ENCODE data around the gene RAMP3. TPM values are rescaled to one million over a fixed set of nuclear protein-coding genes. Genes with fewer than 3 reads are reported as not detected.

RAMP3 gene
- total RNA-seq, 1 experiment from 2014 or later = not detected

DNA sequence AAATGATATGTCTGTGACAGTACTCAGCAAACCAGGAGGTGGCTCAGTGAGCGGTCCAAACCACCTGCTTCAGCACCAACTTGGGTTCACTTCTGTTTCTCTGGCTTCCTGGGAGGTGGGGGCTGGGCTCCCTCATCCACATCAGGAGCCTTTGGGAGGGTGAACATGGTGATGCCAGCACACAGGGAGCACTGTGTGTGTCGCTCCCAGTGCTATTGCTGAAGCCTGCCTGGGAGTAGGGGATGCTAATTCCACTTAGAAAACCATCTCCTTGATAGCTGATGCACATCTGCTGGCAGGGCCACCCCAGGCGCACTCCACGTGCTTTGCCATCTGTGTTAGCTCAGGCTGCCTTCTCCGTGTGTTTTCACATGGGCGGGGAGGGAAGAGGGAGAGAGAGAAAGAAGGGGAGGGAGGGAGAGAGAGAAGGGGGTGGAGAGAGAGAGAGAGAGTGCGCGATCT, 58.0 kb downstream of the RAMP3 start:
- H3K79me2 ChIP-seq (ENCODE audit: low read depth) = no peaks in the 10 kb centered on the region
- no peaks in the 10 kb centered on the region for H3K4me1 ChIP-seq (replicated peaks; ENCODE audit: insufficient read depth)
- TF ChIP-seq CTCF (conservative IDR thresholded peaks at IDR 0.05) (no peak), EZH2 (IDR thresholded peaks at IDR 0.05; ENCODE audit: low read depth) (no peak)
- no peak overlapping the region for H3K4me3 ChIP-seq
- H3K9me2 ChIP-seq (ENCODE audit: insufficient read depth) = no peaks in the 10 kb centered on the region
- H2AFZ ChIP-seq = no peak overlapping the region
- no peaks in the 10 kb centered on the region for H4K20me1 ChIP-seq (ENCODE audit: insufficient read depth)
- H3K9me3 ChIP-seq (ENCODE audit: insufficient read depth, low read depth) = no peaks in the 10 kb centered on the region
- DNase-seq = no peak
- no TSS peak for BruUV-seq (replicated peaks)
- intact Hi-C loops (cut with micrococcal nuclease; ENCODE audit: unreplicated experiment) = no loop called here
- no peaks in the 10 kb centered on the region for H3F3A ChIP-seq (ENCODE audit: insufficient read depth, low read depth)
- no peaks in the 10 kb centered on the region for H3K36me3 ChIP-seq (ENCODE audit: low read depth)
- H3K4me2 ChIP-seq = no peak overlapping the region
- ChIA-PET POLR2A (ENCODE audit: unreplicated experiment) (no interaction called here), CTCF (interaction anchor here (0.5 kb wide), 1 partner anchor 369 kb away, joined by 3 read pairs; no protein-coding TSS in a partner anchor)
- no peak overlapping the region for H3K27ac ChIP-seq
- H3K27me3 ChIP-seq (ENCODE audit: insufficient read depth, low read depth) = peaks cover 96% of the 10 kb centered on the region

DNA sequence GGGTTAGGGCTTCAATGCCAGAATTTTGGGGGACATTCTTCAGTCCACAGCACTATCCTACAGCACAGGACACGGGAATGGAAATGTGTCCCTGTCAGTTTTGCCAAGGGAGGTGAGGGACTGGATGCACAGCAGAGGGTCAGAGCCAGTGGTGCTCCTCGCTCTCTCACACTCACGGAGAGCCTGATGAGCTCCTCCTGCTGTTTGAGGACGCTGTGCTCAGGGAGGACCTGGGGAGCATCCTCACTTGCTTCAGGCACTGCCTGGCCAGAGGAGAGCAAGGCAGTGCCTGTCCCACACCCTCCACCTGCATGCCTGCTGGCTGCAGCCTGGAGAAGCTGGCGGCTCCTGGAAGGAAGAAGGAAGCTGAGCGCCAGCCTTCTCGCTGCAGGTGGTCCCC, 58.6 kb downstream of the RAMP3 start:
- TF ChIP-seq EZH2 (IDR thresholded peaks at IDR 0.05; ENCODE audit: low read depth) (no peak), CTCF (conservative IDR thresholded peaks at IDR 0.05) (no peak)
- POLR2A ChIA-PET (ENCODE audit: unreplicated experiment) = no interaction called here
- CTCF ChIA-PET = interaction anchor here (0.5 kb wide), 1 partner anchor 370 kb away, joined by 3 read pairs; no protein-coding TSS in a partner anchor
- Histone ChIP-seq H3K27ac (no peak overlapping the region), H2AFZ (no peak overlapping the region), H3K79me2 (ENCODE audit: low read depth) (no peaks in the 10 kb centered on the region), H3K36me3 (ENCODE audit: low read depth) (no peaks in the 10 kb centered on the region), H3K9me2 (ENCODE audit: insufficient read depth) (no peaks in the 10 kb centered on the region), H3K4me3 (no peak overlapping the region), H3K4me2 (no peak overlapping the region), H3K4me1 (replicated peaks; ENCODE audit: insufficient read depth) (no peaks in the 10 kb centered on the region), H3K9me3 (ENCODE audit: insufficient read depth, low read depth) (no peaks in the 10 kb centered on the region), H3F3A (ENCODE audit: insufficient read depth, low read depth) (no peaks in the 10 kb centered on the region), H3K27me3 (ENCODE audit: insufficient read depth, low read depth) (peaks cover 96% of the 10 kb centered on the region), H4K20me1 (ENCODE audit: insufficient read depth) (no peaks in the 10 kb centered on the region)
- BruUV-seq (replicated peaks) = no TSS peak
- DNase-seq = no peak
- intact Hi-C loops (cut with micrococcal nuclease; ENCODE audit: unreplicated experiment) = no loop called here

DNA sequence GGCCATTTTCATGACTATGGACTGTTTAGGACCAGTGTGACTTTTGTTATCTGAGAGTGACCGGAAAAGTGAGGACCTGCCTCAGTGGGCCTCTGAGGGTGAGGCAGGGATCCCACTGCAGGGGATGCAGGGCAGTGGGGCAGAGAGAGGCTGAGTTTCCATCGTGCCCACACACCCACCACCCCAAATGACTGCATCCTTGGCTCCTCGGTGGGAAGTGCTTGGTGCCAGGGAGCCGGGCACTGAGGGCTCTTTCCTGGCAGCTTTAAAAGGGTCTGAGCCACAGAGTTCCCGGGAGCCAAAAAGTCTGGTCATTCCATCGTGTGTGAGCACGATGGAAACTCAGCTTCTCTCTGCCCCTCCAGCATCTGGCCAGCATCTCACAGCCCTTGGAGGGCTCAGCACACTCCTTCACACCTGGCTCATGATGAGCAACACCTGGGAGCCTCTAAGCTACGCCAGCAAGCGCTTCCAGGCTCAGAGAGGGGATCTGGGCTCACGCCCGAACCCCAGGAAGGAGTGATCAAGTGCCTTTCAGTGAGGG, 59.1 kb downstream of the RAMP3 start:
- intact Hi-C loops (cut with micrococcal nuclease; ENCODE audit: unreplicated experiment) = no loop called here
- TF ChIP-seq EZH2 (IDR thresholded peaks at IDR 0.05; ENCODE audit: low read depth) = no peak
- TF ChIP-seq CTCF (conservative IDR thresholded peaks at IDR 0.05) = no peak
- no peak overlapping the region for H3K27ac ChIP-seq
- no TSS peak for BruUV-seq (replicated peaks)
- no peaks in the 10 kb centered on the region for H4K20me1 ChIP-seq (ENCODE audit: insufficient read depth)
- ChIA-PET CTCF (no interaction called here), POLR2A (ENCODE audit: unreplicated experiment) (no interaction called here)
- H3K27me3 ChIP-seq (ENCODE audit: insufficient read depth, low read depth) = peaks cover 96% of the 10 kb centered on the region
- no peak overlapping the region for H2AFZ ChIP-seq
- no peaks in the 10 kb centered on the region for H3K9me2 ChIP-seq (ENCODE audit: insufficient read depth)
- no peaks in the 10 kb centered on the region for H3K79me2 ChIP-seq (ENCODE audit: low read depth)
- no peaks in the 10 kb centered on the region for H3K4me1 ChIP-seq (replicated peaks; ENCODE audit: insufficient read depth)
- no peaks in the 10 kb centered on the region for H3K36me3 ChIP-seq (ENCODE audit: low read depth)
- H3K4me2 ChIP-seq = no peak overlapping the region
- H3K9me3 ChIP-seq (ENCODE audit: insufficient read depth, low read depth) = no peaks in the 10 kb centered on the region
- no peaks in the 10 kb centered on the region for H3F3A ChIP-seq (ENCODE audit: insufficient read depth, low read depth)
- no peak for DNase-seq
- H3K4me3 ChIP-seq = no peak overlapping the region
